ENCODE measurements around the gene GCC2.
A peak's percentile ranks its signal among the peaks of the same experiment; 100 is the strongest.
"Not testable (repeated sequence)": the region's sequence is repeated elsewhere in the genome, so short reads cannot be mapped to it uniquely, and the experiment has no call there.

GCC2 gene

GRCh38 chr2:108446703-108447102 is 2.3 kb upstream of the GCC2 start:
- no peak overlapping the region for H3K27ac ChIP-seq (ENCODE audit: low read length)
- peaks cover 11% of the 10 kb centered on the region; the same call in 1 of the 2 replicates for H3K36me3 ChIP-seq (ENCODE audit: insufficient read depth, low read depth, low read length)
- H3K4me3 ChIP-seq (ENCODE audit: low read length), result no peak overlapping the region
- no peaks in the 10 kb centered on the region for H3K27me3 ChIP-seq (ENCODE audit: insufficient read depth, low read length)
- peaks cover 5% of the 10 kb centered on the region for H3K4me1 ChIP-seq (ENCODE audit: insufficient read depth, low read length)
- H3K9me3 ChIP-seq (ENCODE audit: insufficient read depth, low read depth, low read length), result no peaks in the 10 kb centered on the region
- H3K9ac ChIP-seq (ENCODE audit: low read depth, low read length), result no peak overlapping the region

GRCh38 chr2:108447947-108448677 is 894 bp upstream of the GCC2 start:
- H3K36me3 ChIP-seq (ENCODE audit: insufficient read depth, low read depth, low read length), result peaks cover 24% of the 10 kb centered on the region
- H3K27me3 ChIP-seq (ENCODE audit: insufficient read depth, low read length), result no peaks in the 10 kb centered on the region
- peak overlapping the region; percentile 69 for H3K27ac ChIP-seq (ENCODE audit: low read length)
- H3K9ac ChIP-seq (ENCODE audit: low read depth, low read length), result peak overlapping the region; percentile 97; the same call in 1 of the 2 replicates
- H3K4me3 ChIP-seq (ENCODE audit: low read length), result peak overlapping the region; percentile 99
- peaks cover 5% of the 10 kb centered on the region for H3K4me1 ChIP-seq (ENCODE audit: insufficient read depth, low read length)
- no peaks in the 10 kb centered on the region for H3K9me3 ChIP-seq (ENCODE audit: insufficient read depth, low read depth, low read length)

- peaks cover 5% of the 10 kb centered on the region for H3K4me1 ChIP-seq (ENCODE audit: insufficient read depth, low read length)
- no peaks in the 10 kb centered on the region for H3K9me3 ChIP-seq (ENCODE audit: insufficient read depth, low read depth, low read length)
- H3K36me3 ChIP-seq (ENCODE audit: insufficient read depth, low read depth, low read length), result peaks cover 36% of the 10 kb centered on the region
- H3K4me3 ChIP-seq (ENCODE audit: low read length), result peak overlapping the region; percentile 99
- peak overlapping the region; percentile 62 for H3K27ac ChIP-seq (ENCODE audit: low read length)
- peak overlapping the region; percentile 97 for H3K9ac ChIP-seq (ENCODE audit: low read depth, low read length)
- H3K27me3 ChIP-seq (ENCODE audit: insufficient read depth, low read length), result no peaks in the 10 kb centered on the region
These were observed 564 bp downstream of the GCC2 start for GRCh38 chr2:108449410-108450130.

GRCh38 chr2:108450863-108451262 is 1.9 kb downstream of the GCC2 start:
- no peaks in the 10 kb centered on the region for H3K9me3 ChIP-seq (ENCODE audit: insufficient read depth, low read depth, low read length)
- H3K27ac ChIP-seq (ENCODE audit: low read length), result no peak overlapping the region
- no peak overlapping the region for H3K9ac ChIP-seq (ENCODE audit: low read depth, low read length)
- no peaks in the 10 kb centered on the region for H3K27me3 ChIP-seq (ENCODE audit: insufficient read depth, low read length)
- H3K36me3 ChIP-seq (ENCODE audit: insufficient read depth, low read depth, low read length), result peaks cover 49% of the 10 kb centered on the region
- no peak overlapping the region for H3K4me3 ChIP-seq (ENCODE audit: low read length)
- H3K4me1 ChIP-seq (ENCODE audit: insufficient read depth, low read length), result peaks cover 5% of the 10 kb centered on the region

- H3K9me3 ChIP-seq (ENCODE audit: insufficient read depth, low read depth, low read length), result no peaks in the 10 kb centered on the region
- peaks cover 60% of the 10 kb centered on the region for H3K36me3 ChIP-seq (ENCODE audit: insufficient read depth, low read depth, low read length)
- H3K27me3 ChIP-seq (ENCODE audit: insufficient read depth, low read length), result no peaks in the 10 kb centered on the region
- H3K4me1 ChIP-seq (ENCODE audit: insufficient read depth, low read length), result peaks cover 5% of the 10 kb centered on the region
- no peak overlapping the region for H3K27ac ChIP-seq (ENCODE audit: low read length)
- H3K9ac ChIP-seq (ENCODE audit: low read depth, low read length), result no peak overlapping the region
- H3K4me3 ChIP-seq (ENCODE audit: low read length), result no peak overlapping the region
These were observed 3.0 kb downstream of the GCC2 start for GRCh38 chr2:108451976-108452375.

- H3K36me3 ChIP-seq (ENCODE audit: insufficient read depth, low read depth, low read length), result peaks cover 66% of the 10 kb centered on the region
- H3K9ac ChIP-seq (ENCODE audit: low read depth, low read length); H3K4me1 ChIP-seq (ENCODE audit: insufficient read depth, low read length); H3K27me3 ChIP-seq (ENCODE audit: insufficient read depth, low read length); H3K27ac ChIP-seq (ENCODE audit: low read length); H3K9me3 ChIP-seq (ENCODE audit: insufficient read depth, low read depth, low read length); H3K4me3 ChIP-seq (ENCODE audit: low read length): not testable (repeated sequence)
These were observed 4.5 kb downstream of the GCC2 start for GRCh38 chr2:108453530-108453929.

- Histone ChIP-seq H3K4me1 (ENCODE audit: insufficient read depth, low read length) (peaks cover 5% of the 10 kb centered on the region; the same call in 1 of the 2 replicates), H3K9me3 (ENCODE audit: insufficient read depth, low read depth, low read length) (no peaks in the 10 kb centered on the region), H3K4me3 (ENCODE audit: low read length) (no peak overlapping the region), H3K9ac (ENCODE audit: low read depth, low read length) (no peak overlapping the region), H3K36me3 (ENCODE audit: insufficient read depth, low read depth, low read length) (peaks cover 74% of the 10 kb centered on the region), H3K27ac (ENCODE audit: low read length) (no peak overlapping the region), H3K27me3 (ENCODE audit: insufficient read depth, low read length) (no peaks in the 10 kb centered on the region)
These were observed 5.4 kb downstream of the GCC2 start for GRCh38 chr2:108454440-108454839.

GRCh38 chr2:108455571-108455970 is 6.6 kb downstream of the GCC2 start:
- Histone ChIP-seq H3K9me3 (ENCODE audit: insufficient read depth, low read depth, low read length) (no peaks in the 10 kb centered on the region), H3K36me3 (ENCODE audit: insufficient read depth, low read depth, low read length) (peaks cover 82% of the 10 kb centered on the region), H3K4me1 (ENCODE audit: insufficient read depth, low read length) (peaks cover 5% of the 10 kb centered on the region; the same call in 1 of the 2 replicates), H3K4me3 (ENCODE audit: low read length) (no peak overlapping the region), H3K27me3 (ENCODE audit: insufficient read depth, low read length) (no peaks in the 10 kb centered on the region), H3K27ac (ENCODE audit: low read length) (no peak overlapping the region), H3K9ac (ENCODE audit: low read depth, low read length) (no peak overlapping the region)

- no peaks in the 10 kb centered on the region for H3K9me3 ChIP-seq (ENCODE audit: insufficient read depth, low read depth, low read length)
- H3K9ac ChIP-seq (ENCODE audit: low read depth, low read length), result no peak overlapping the region
- peaks cover 75% of the 10 kb centered on the region for H3K36me3 ChIP-seq (ENCODE audit: insufficient read depth, low read depth, low read length)
- H3K27me3 ChIP-seq (ENCODE audit: insufficient read depth, low read length), result no peaks in the 10 kb centered on the region
- no peak overlapping the region for H3K27ac ChIP-seq (ENCODE audit: low read length)
- H3K4me1 ChIP-seq (ENCODE audit: insufficient read depth, low read length), result no peaks in the 10 kb centered on the region
- H3K4me3 ChIP-seq (ENCODE audit: low read length), result no peak overlapping the region
These were observed 9.1 kb downstream of the GCC2 start for GRCh38 chr2:108458082-108458481.

GRCh38 chr2:108459441-108459840 is 10.4 kb downstream of the GCC2 start:
- Histone ChIP-seq H3K36me3 (ENCODE audit: insufficient read depth, low read depth, low read length) (peaks cover 77% of the 10 kb centered on the region), H3K4me3 (ENCODE audit: low read length) (no peak overlapping the region), H3K27me3 (ENCODE audit: insufficient read depth, low read length) (no peaks in the 10 kb centered on the region), H3K4me1 (ENCODE audit: insufficient read depth, low read length) (no peaks in the 10 kb centered on the region), H3K9me3 (ENCODE audit: insufficient read depth, low read depth, low read length) (no peaks in the 10 kb centered on the region), H3K9ac (ENCODE audit: low read depth, low read length) (no peak overlapping the region), H3K27ac (ENCODE audit: low read length) (no peak overlapping the region)

- Histone ChIP-seq H3K9me3 (ENCODE audit: insufficient read depth, low read depth, low read length) (no peaks in the 10 kb centered on the region), H3K27me3 (ENCODE audit: insufficient read depth, low read length) (no peaks in the 10 kb centered on the region), H3K4me1 (ENCODE audit: insufficient read depth, low read length) (no peaks in the 10 kb centered on the region), H3K36me3 (ENCODE audit: insufficient read depth, low read depth, low read length) (peaks cover 77% of the 10 kb centered on the region), H3K9ac (ENCODE audit: low read depth, low read length) (no peak overlapping the region), H3K27ac (ENCODE audit: low read length) (no peak overlapping the region), H3K4me3 (ENCODE audit: low read length) (no peak overlapping the region)
These were observed 11.5 kb downstream of the GCC2 start for GRCh38 chr2:108460345-108461037.
